Cardiac fibroblast (primary cell): ENCODE results near the gene ZP1.

Experiments
- DNase-seq, 2 donors: peaks; one replicate each; pipeline versions ENCODE4 v3.0.0 to v3.0.0-alpha.2; 2010; ENCODE audit warnings: low read depth in 2 of 2
- H3K4me3 ChIP-seq, 2 donors: replicated peaks in 1 of 2; 1 replicate in 1 of 2; 2 replicates in 1 of 2; pipeline ENCODE4 v1.5.1; 2011; ENCODE audit warnings: low read depth in 2 of 2, low read length in 2 of 2, mild to moderate bottlenecking in 2 of 2, moderate library complexity in 1 of 2
- TF ChIP-seq, protein P1 (sequence below): IDR thresholded peaks from one replicate; pipeline ENCODE4 v1.5.1; 2011; ENCODE audit warnings: low read depth, mild to moderate bottlenecking, low read length, inconsistent platforms

ZP1 gene

DNA sequence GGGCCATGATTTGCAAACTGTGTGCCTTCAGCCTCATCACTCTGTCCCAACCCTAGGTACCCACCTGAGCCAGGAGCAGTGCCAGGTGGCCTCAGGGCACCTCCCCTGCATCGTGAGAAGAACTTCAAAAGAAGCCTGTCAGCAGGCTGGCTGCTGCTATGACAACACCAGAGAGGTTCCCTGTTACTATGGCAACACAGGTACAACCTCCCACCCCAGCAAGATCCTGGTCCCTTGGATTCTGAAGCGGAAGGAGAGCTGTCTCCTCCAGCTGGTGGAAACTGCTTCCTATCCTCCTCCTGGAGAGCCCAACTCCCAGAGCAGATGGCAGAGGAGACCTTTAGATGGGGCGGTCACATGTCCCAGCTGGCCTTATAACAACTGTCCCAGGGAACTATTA is 2.9 kb downstream of the ZP1 start:
- TF ChIP-seq, protein P1, sequence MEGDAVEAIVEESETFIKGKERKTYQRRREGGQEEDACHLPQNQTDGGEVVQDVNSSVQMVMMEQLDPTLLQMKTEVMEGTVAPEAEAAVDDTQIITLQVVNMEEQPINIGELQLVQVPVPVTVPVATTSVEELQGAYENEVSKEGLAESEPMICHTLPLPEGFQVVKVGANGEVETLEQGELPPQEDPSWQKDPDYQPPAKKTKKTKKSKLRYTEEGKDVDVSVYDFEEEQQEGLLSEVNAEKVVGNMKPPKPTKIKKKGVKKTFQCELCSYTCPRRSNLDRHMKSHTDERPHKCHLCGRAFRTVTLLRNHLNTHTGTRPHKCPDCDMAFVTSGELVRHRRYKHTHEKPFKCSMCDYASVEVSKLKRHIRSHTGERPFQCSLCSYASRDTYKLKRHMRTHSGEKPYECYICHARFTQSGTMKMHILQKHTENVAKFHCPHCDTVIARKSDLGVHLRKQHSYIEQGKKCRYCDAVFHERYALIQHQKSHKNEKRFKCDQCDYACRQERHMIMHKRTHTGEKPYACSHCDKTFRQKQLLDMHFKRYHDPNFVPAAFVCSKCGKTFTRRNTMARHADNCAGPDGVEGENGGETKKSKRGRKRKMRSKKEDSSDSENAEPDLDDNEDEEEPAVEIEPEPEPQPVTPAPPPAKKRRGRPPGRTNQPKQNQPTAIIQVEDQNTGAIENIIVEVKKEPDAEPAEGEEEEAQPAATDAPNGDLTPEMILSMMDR = no peak
- no peak for DNase-seq

DNA sequence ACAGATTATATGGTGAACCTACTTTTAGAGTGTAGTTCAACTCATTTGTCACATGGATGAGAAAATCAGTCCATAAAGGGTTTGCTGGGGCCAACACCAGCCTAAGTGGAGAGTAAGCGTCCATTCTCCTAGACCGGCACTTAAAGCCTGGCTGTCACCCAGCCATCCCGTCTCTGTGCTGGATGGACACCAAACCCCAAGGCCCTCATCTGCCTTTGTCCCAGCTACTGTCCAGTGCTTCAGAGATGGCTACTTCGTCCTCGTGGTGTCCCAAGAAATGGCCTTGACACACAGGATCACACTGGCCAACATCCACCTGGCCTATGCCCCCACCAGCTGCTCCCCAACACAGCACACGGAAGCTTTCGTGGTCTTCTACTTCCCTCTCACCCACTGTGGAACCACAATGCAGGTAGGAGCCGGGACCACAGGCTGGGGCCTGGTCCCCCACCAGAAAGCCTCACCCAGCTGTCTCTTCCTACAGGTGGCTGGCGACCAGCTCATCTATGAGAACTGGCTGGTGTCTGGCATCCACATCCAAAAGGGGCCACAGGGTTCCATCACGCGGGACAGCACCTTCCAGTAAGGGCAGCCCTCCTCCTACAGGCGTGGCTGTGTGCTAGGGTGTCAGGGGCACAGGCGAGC is 3.5 kb downstream of the ZP1 start:
- no peak for DNase-seq
- TF ChIP-seq, protein P1 = no peak
- no peak overlapping the region for H3K4me3 ChIP-seq

More for the DNA sequence above, 2.9 kb downstream of the ZP1 start:
- H3K4me3 ChIP-seq = no peak overlapping the region

DNA sequence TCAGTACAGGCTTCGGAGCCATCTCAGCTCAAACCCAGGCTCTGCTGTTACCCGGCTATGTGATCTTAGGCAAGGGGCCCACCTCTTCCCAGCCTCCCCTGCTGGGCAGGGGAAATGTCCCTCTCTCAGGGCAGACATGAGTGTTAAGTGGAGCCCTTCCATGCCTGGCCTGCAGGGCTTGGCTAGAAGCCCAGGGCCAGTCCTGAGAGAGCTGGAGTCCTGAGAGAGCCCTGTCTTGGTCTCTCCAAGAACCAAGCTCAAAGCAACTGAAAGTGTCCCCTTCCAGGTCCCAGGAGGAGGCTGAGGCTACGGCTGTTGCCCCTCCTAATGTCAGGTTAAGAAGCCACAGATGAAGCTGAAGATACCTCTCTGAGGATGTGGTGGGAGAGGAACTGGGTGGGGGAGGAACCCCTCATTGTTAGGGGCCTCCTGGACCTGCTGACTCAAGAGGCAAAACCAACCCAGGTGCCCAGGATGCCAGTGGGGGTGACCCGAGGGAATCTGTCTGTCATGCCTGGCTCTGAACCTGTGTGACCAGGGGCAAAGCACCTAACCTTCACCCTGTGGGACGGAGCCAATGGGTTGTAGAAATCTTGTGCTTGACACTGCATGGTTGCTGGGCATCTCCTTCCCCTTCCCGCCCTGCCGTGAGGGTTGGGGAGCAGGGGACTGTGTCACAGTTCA is 4.2 kb downstream of the ZP1 start:
- peak; percentile 64 to 71 for DNase-seq
- no peak overlapping the region for H3K4me3 ChIP-seq
- TF ChIP-seq, protein P1 = peak; percentile 49

DNA sequence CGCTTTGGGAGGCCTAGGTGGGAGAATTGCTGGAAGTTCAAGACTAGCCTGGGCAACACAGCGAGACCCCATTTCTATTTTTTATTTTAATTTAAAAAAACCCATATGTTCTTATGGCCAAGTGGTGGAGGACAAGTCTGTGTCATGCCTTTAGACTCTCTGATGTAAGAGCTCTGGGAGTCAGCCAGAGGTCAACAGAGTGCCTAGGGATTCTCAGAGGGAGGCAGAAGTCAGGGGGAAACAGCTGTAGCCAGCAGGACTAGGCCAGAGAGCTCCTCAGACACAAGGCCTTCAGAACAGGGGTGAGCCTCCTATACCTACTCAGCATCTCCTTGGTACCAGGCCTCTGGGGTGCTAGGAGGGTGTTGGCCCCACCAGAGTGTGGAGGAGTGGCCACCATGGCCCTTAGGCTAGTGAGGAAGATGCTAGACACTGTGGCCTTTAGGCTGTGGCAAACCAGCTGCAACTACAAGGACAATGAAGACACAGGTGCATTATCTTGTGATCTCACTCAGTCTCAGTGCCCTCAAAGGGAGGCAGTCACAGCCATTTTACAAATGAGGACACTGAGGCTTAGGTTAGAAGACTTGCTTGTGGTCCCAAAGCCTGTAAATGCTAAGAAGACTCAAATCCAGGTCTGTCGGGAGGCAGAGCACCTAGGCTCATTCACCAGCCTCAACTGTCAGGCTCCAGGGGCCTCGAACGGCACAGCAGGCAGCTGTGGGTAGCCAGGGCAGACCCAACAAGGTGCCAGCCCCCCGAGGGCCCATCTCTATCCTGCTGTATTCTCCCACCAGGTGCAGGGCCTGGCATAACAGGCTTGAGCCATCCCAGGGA is 5.0 kb downstream of the ZP1 start:
- peak; percentile 89 to 93 for DNase-seq
- TF ChIP-seq, protein P1 = no peak
- no peak overlapping the region for H3K4me3 ChIP-seq

DNA sequence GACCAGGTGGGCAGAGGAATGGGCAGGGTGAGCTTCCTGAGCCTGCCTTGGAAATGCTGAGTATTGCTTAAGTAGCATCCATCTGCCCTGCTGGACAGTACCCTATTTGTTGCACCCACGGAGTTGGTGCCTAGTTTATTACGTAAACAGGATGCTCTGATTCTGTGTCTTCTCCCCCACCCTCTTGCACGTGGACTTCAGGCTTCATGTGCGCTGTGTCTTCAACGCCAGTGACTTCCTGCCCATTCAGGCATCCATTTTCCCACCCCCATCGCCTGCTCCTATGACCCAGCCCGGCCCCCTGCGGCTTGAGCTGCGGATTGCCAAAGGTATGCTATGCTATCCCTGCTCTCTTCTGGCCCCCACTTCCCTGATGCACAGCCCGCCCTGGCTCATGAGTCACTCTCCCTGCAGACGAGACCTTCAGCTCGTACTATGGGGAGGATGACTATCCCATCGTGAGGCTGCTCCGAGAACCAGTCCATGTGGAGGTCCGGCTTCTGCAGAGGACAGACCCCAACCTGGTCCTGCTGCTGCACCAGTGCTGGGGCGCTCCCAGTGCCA is 5.7 kb downstream of the ZP1 start:
- TF ChIP-seq, protein P1 = no peak
- DNase-seq = peak; percentile 90 to 96
- H3K4me3 ChIP-seq = peak overlapping the region in 1 of 2 donors; percentile 27

DNA sequence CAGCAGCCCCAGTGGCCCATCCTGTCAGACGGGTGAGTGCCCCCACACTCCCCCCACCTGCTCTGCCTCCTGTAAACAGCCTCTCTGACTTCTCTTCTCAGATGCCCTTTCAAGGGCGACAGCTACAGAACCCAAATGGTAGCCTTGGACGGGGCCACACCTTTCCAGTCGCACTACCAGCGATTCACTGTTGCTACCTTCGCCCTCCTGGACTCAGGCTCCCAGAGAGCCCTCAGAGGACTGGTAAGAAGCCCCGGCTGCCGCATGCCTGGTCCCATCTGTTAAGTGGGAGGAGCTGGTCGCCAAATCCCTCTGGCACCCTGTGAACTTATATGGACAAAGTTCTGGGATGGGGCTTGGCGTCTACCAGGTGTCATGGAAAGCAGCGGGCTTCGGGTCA is 6.2 kb downstream of the ZP1 start:
- DNase-seq = no peak
- peak overlapping the region in 1 of 2 donors; percentile 27 for H3K4me3 ChIP-seq
- TF ChIP-seq, protein P1 = no peak
